ENCODE measurements around the gene CBY2.
"Not testable (repeated sequence)": the region's sequence is repeated elsewhere in the genome, so short reads cannot be mapped to it uniquely, and the experiment has no call there.

The CBY2 gene, protein sequence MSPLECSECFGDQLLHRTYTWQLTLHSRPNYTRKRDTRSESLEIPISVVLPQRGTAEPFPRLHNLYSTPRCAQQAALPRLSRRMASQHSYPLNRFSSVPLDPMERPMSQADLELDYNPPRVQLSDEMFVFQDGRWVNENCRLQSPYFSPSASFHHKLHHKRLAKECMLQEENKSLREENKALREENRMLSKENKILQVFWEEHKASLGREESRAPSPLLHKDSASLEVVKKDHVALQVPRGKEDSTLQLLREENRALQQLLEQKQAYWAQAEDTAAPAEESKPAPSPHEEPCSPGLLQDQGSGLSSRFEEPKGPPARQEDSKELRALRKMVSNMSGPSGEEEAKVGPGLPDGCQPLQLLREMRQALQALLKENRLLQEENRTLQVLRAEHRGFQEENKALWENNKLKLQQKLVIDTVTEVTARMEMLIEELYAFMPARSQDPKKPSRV

DNA sequence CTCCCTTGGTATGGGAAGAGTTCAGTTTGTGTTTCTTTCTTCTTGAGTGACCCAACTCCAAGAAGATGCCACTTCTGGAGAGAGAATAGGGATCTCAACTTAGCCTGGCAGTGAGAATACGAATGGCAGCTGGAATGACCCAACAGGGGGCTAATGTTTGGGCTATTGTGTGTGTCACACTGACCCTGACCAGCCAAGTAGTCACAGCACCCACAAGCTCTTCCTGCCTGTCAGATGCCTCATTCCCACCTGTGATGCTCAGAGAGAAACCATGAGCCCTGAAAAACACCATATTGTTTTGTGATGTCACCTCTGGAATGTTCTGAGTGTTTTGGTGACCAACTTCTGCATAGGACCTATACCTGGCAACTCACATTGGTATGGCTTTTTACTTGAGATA, at the start of gene CBY2:
CBY2 (plus strand) TSS at position 233 of the 400 bp plus-strand sequence; CDS start at position 304, 71 bp downstream.
- DNase-seq, result no peak

DNA sequence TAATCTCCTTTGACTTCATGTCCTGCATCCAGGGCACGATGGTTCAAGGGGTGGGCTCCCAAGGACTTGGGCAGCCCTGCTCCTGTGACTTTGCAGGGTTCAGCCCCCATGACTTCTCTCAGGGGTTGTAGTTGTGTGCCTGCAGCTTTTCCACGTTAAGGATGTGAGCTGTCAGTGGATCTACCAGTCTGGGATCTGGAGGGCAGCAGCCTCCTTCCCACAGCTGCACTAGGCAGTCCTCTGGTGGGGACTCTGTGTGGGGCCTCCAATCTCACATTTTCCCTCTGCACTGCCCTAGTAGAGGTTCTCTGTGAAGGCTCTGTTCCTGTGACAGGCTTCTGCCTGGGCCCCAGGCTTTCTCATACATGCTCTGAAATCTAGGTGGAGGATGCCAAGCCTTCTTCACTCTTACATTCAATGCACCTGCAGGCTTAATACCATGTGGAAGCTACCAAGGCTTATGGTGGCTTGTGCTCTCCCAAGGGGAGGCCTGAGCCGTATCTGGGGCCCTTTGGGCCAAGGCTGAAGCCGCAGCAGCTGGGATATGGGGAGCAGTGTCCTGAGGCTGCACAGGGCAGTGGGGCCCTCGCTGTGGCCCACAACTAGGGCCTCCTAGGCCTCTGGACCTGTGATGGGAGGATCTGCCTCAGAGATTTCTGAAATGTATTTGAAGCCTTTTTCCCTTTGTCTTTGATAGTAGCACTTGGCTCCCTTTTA, 47.3 kb upstream of the CBY2 start:
- DNase-seq, result no peak

GRCh38 chr13:45658586-45659235, 43.4 kb upstream of the CBY2 start:
- DNase-seq, result no peak

- DNase-seq, result no peak
These were observed 42.6 kb upstream of the CBY2 start for GRCh38 chr13:45659536-45659935.

DNA sequence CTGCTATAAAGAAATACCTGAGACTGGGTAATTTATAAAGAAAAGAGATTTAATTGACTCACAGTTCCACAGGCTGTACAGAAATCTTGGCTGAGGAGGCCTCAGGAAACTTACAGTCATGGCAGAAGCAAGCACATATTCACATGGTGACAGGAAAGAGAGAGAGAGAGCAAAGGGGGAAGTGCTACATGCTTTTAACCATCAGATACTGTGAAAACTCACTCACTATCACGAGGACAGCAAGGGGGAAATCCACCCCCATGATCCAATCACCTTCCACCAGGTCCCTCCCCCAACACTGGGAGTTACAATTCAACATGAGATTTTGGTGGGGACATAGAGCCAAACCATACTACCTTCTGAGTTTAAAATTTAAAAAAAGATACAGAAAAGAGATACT, 41.7 kb upstream of the CBY2 start:
- not testable (repeated sequence) for DNase-seq

DNA sequence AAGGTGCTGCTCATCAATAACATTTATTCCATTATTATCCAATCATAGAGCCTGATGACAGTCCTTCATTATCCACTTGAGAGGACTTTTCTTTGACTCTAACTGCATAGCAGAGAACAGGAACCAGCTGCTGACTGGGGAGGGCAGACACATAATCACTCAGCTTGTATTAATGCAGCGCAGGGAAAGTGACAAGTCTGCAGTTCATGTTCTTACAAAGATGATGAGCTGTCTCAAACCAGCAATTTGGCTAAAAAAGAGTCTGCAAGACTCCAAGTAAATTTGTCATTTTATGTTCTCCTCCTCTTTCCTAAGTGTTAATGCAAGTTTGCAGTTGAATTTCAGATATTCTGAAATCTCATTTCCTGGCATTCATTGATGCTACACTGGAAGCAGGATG, 40.0 kb upstream of the CBY2 start:
- no peak for DNase-seq

DNA sequence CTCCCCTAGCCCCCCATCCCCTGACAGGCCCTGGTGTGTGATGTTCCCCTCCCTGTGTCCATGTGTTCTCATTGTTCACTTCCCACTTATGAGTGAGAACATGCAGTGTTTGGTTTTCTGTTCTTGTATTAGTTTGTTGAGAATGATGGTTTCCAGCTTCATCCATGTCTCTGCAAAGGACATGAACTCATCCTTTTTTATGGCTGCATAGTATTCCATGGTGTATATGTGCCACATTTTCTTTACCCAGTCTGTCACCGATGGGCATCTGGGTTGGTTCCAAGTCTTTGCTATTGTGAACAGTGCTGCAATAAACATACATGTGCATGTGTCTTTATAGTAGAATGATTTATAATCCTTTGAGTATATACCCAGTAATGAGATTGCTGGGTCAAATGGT, 39.2 kb upstream of the CBY2 start:
- DNase-seq, result not testable (repeated sequence)

- DNase-seq, result not testable (repeated sequence)
These were observed 32.5 kb upstream of the CBY2 start for GRCh38 chr13:45669626-45670025.

GRCh38 chr13:45670189-45670885, 31.8 kb upstream of the CBY2 start:
- DNase-seq, result no peak

GRCh38 chr13:45674908-45675307, 27.2 kb upstream of the CBY2 start:
- peak; percentile 34 for DNase-seq

- DNase-seq, result no peak
These were observed 23.8 kb upstream of the CBY2 start for GRCh38 chr13:45678282-45678681.

GRCh38 chr13:45681113-45681512, 21.0 kb upstream of the CBY2 start:
- DNase-seq, result no peak

DNA sequence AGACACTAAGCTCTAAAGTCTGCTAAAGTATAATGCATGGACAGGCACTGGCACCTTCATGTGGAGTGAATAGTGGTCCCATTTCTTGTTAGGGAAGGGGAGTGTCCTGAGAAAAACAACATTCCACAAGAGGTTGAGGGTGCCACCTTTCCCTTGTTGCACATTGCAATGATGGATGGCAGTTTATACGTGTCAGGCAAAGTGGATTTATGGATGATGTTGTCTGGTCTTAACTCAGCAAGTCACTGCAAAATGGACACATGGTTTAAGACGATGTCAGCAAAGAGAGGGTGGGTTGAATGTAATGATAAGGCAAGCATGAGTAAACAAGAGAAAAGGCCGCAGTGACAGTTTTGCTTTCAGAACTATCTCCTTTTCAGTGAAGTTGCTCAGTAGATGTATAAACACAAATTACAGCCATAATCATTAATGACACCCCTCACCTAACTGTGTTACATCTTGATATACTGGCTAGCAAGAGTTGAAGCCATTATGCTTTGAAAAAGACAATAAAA, 19.6 kb upstream of the CBY2 start:
- DNase-seq, result no peak

- DNase-seq, result no peak
These were observed 18.4 kb upstream of the CBY2 start for GRCh38 chr13:45683701-45684100.

- no peak for DNase-seq
These were observed 13.5 kb upstream of the CBY2 start for GRCh38 chr13:45688577-45688976.

GRCh38 chr13:45690636-45691035, 11.5 kb upstream of the CBY2 start:
- no peak for DNase-seq

GRCh38 chr13:45691251-45691650, 10.9 kb upstream of the CBY2 start:
- DNase-seq, result no peak

DNA sequence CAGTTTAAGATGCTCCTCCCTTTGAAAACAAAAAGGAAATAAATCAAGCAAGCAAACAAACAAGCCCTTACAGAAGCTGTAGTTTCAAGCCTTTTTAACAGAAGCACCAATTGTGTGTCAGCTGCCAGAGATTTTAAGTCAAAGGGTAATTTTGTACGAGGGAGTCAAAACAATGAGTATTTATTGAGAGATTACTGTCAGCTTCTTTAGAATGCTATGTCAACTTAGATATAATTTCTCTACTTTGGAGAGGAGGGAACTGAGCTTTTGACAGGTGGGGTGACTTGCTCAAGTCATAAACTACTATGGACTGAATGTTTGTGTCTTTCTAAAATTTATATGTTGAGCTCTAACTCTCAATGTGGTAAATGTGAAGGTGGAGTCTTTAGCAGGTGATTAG, 10.5 kb upstream of the CBY2 start:
- DNase-seq, result no peak

- DNase-seq, result no peak
These were observed 6.9 kb upstream of the CBY2 start for GRCh38 chr13:45695198-45695730.

DNA sequence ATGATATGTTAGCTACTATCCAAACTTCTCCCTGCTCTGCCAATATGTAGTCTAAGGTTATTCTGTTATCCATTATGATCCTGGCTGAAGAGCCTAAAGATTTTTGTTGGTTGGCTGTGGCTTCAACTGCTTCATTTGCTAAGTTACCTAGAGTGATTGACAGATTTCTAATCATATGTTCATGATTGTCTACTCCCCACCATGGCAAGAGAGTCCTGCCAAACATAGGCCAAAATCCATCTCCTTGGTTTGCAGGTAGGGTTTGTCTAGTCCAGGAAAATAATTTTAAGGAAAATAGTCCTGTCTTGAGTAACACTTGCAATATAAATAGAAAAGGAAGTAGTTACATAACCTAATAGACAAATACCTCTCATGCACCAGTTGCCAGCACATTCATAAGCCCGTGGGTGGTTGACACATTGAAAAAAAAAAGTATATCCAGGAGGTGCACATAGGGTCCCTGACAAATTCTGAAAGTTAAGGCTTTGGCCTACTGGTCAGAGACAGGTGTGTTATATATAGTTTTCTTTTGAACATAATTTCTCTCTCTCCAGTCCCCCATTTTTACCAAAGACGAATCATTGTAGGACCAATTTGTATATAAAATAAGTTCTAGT, 5.4 kb upstream of the CBY2 start:
- DNase-seq, result no peak

DNA sequence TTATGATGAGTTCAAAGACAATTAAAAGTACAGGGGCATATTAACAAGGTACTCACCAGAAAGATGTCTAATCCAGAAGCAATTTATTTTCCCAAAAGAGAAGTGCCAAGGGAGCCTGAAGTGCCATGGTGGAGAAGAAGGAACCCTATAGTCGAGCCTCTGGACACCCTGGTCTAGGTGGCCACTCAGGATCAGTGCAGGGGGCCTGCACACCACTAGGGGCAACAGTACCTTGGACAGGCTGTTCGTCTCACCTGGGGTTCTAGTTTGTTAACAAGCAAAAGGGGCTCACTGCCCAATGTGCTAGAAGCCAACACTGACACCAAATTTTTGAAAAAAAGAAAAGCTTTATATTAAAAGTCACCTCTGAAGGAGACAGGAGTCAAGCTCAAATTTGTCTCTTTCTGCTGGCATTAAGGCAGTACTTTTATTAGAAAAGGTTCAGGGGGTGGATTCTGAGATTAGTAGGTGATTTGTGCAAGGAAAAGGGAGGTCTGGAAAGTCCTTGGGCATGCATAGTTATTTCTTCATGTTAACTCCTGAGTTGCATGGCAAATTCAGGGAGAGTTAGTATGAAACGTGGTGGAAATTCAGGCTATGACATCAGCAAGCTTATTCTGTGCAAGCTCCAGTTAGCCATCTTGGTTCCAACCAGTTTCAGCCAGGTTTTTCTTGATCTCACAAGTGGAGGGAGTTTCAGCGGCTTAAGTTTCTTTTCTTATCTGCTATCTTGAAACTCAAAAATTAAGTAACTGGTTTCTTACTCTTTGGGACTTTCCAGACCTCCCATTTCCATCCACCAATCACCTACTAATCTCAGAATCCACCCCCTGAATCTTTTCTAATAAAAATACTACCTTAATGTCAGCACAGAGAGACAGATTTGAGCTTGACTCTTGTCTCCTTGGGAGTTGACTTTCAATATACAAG, 884 bp upstream of the CBY2 start:
- DNase-seq, result no peak
